HepG2 (cell line): Measurements from ENCODE around the gene FGF19. TPM values are rescaled to one million over a fixed set of nuclear protein-coding genes. Genes with fewer than 3 reads are reported as not detected.
A peak's percentile ranks its signal among the peaks of the same experiment; 100 is the strongest.

Source experiments
- AHDC1 ChIP-seq: sonication (generic); formaldehyde crosslinking; IDR thresholded peaks from 2 replicates; pipeline ENCODE4 v1.5.1; 2020; ENCODE audit warnings: mild to moderate bottlenecking, missing genetic modification reagents, borderline replicate concordance
- CENPBD1 ChIP-seq: sonication (generic); formaldehyde crosslinking; IDR thresholded peaks from 2 replicates; pipeline ENCODE4 v1.8.0; 2022; ENCODE audit warnings: missing genetic modification reagents, low read depth, mild to moderate bottlenecking, borderline replicate concordance
- DDIT3 ChIP-seq: sonication (generic); formaldehyde crosslinking; IDR thresholded peaks from 2 replicates; pipeline ENCODE4 v1.4.0; 2020; ENCODE audit warnings: mild to moderate bottlenecking, missing genetic modification reagents
- FOXC1 ChIP-seq: sonication (generic); formaldehyde crosslinking; IDR thresholded peaks from 2 replicates; pipeline ENCODE4 v1.8.0; 2022; ENCODE audit warnings: mild to moderate bottlenecking, missing genetic modification reagents, borderline replicate concordance
- HOXA7 ChIP-seq: sonication (generic); formaldehyde crosslinking; IDR thresholded peaks from 2 replicates; pipeline ENCODE4 v1.8.1; 2022; ENCODE audit warnings: mild to moderate bottlenecking, missing genetic modification reagents, moderate library complexity
- JUND ChIP-seq: sonication (generic); formaldehyde crosslinking; IDR thresholded peaks from 2 replicates; pipeline ENCODE4 v1.8.0; 2022; ENCODE audit warnings: mild to moderate bottlenecking, missing genetic modification reagents
- MAFF ChIP-seq: IDR thresholded peaks from 2 replicates; pipeline ENCODE4 v1.6.1; 2011; ENCODE audit warnings: low read depth, low read length, improper control_type of control experiment
- NFE2L1 ChIP-seq: sonication (generic); formaldehyde crosslinking; IDR thresholded peaks from 2 replicates; pipeline ENCODE4 v1.4.0; 2020; ENCODE audit warnings: missing genetic modification reagents, mild to moderate bottlenecking, borderline replicate concordance
- NFYB ChIP-seq: sonication (generic); formaldehyde crosslinking; IDR thresholded peaks from 2 replicates; pipeline ENCODE4 v1.4.0; 2020; ENCODE audit warnings: missing genetic modification reagents
- NKX3-1 ChIP-seq: sonication (generic); formaldehyde crosslinking; IDR thresholded peaks from 2 replicates; pipeline ENCODE4 v1.5.0; 2020; ENCODE audit warnings: missing genetic modification reagents
- NR2C2 ChIP-seq: sonication (generic); formaldehyde crosslinking; IDR thresholded peaks from 2 replicates; pipeline ENCODE4 v1.4.0; 2020; ENCODE audit warnings: missing genetic modification reagents, mild to moderate bottlenecking, moderate library complexity, borderline replicate concordance
- RFXAP ChIP-seq: sonication (generic); formaldehyde crosslinking; IDR thresholded peaks from 2 replicates; pipeline ENCODE4 v1.4.0; 2020; ENCODE audit warnings: missing genetic modification reagents, borderline replicate concordance
- ZBTB43 ChIP-seq: sonication (generic); formaldehyde crosslinking; conservative IDR thresholded peaks from 2 replicates; pipeline ENCODE4 v1.4.0; 2020; ENCODE audit warnings: missing genetic modification reagents
- ZBTB49 ChIP-seq: sonication (generic); formaldehyde crosslinking; IDR thresholded peaks from 2 replicates; pipeline ENCODE4 v1.4.0; 2020; ENCODE audit warnings: missing genetic modification reagents, borderline replicate concordance
- ZNF740 ChIP-seq: sonication (generic); formaldehyde crosslinking; IDR thresholded peaks from 2 replicates; pipeline ENCODE4 v1.4.0; 2020; ENCODE audit warnings: missing genetic modification reagents
- polyA plus RNA-seq, 8 experiments: library from polyadenylated mRNA; depleted of rRNA in 3 of 8; stranded (reverse) in 7 of 8; unstranded in 1 of 8; fragments of >200 nt; fragmentation: Illumina TruSeq in 4 of 8; extraction: Trizol in 4 of 8; gene quantifications; 2 replicates each; pipeline versions ENCODE4 v1.2.1 to v1.2.3, GENCODE V29; 2011 to 2016; ENCODE audit warnings: low read depth in 4 of 8, missing spikeins in 1 of 8, mixed read lengths in 1 of 8; ENCODE audit not compliant: insufficient read depth in 1 of 8
- total RNA-seq, 5 experiments: library from RNA; depleted of rRNA; stranded (reverse); fragments of >200 nt; fragmentation: Illumina TruSeq; extraction: Trizol; gene quantifications; 2 replicates each; pipeline ENCODE4 v1.2.3, GENCODE V29; 2016; ENCODE audit warnings: low read depth in 1 of 5

Gene FGF19
- total and polyA plus RNA-seq, 2 of the 13 experiments (the other 11 are each of a cell fraction or from before 2014, with no cell fraction given) = 0.07 TPM; not detected in 1

- TF ChIP-seq AHDC1 (CRISPR knock-in tag) (peak; percentile 71; the same call in 1 of the 2 replicates), NKX3-1 (no peak), ZBTB43 (no peak), NR2C2 (CRISPR knock-in tag) (peak; percentile 56; the same call in 1 of the 2 replicates), NFE2L1 (no peak; the same call in 1 of the 2 replicates), FOXC1 (CRISPR knock-in tag) (peak; percentile 91), MAFF (no peak), HOXA7 (CRISPR knock-in tag) (no peak), RFXAP (CRISPR knock-in tag) (no peak), DDIT3 (CRISPR knock-in tag) (no peak), JUND (CRISPR knock-in tag) (peak; percentile 24; the same call in 1 of the 2 replicates), CENPBD1 (no peak), ZNF740 (CRISPR knock-in tag) (no peak), NFYB (CRISPR knock-in tag) (peak; percentile 40; the same call in 1 of the 2 replicates), ZBTB49 (no peak)
These were observed 28.7 kb downstream of the FGF19 start, which contains the start of gene LTO1 (continued) for GRCh38 chr11:69674886-69675714.
